ENCODE results near the gene FABP1.

FABP1 gene

DNA sequence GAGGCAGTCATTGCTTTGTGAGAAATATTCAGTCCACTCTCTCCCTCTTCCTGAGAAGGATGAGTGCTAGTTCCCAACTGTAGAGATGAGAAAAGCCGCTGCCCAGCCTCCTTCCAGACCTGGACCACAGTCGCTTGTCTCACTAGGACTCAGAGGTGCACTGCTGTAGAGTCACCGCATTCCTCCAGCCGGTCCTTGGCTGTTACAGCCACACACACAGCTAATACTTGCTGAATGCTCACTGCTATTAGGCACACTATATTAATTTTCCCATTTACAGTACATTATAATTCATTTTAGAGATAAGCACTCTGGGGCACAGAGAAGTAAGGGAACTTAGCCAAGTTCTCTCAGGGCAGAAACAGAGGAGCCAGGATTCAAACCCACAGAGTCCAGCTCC is 10.0 kb upstream of the FABP1 start:
- DNase-seq (ENCODE audit: low spot score): no peak

DNA sequence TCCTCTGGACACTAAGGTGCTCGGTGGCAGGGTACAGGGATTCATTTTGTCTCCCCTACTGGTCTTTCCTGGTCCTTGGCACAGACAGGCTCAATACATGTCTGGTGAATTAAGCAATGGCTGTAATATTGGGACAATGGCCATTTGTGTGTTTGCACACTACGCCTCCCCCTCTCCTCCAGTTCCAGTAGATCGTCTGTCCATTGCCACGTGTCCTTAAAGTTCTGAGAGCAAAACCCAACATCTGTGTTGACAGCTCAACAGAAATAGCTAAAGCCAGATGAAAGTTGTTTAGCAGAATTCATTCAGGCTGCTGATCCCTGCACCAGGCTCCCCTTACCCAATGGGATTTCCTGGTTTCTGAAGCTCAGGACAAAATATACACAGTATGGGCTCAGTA is 9.0 kb upstream of the FABP1 start:
- DNase-seq (ENCODE audit: low spot score): no peak

DNA sequence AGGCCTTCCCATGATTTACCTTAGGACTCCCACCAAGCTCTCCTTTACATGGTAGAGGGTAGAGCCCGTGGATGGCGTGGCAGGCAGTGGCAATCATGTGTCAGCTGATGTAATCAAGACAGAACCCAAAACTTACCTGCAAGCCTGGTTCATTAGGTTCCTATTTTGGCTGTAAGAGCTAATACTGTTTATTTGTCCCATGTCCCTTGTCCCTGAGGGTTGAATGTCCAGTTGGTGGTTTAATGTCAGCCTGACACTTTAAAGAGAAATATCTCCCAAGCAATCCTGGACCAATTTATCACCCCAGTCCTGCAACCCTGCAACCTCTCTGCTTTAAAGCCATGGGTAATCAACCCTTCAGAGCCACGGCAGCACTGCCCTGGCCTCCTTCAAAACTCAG is 6.0 kb upstream of the FABP1 start:
- no peak for DNase-seq (ENCODE audit: low spot score)

- no peak for DNase-seq (ENCODE audit: low spot score)
These were observed 4.1 kb upstream of the FABP1 start for GRCh38 chr2:88131999-88132368.

GRCh38 chr2:88131201-88131998 is 3.5 kb upstream of the FABP1 start:
- DNase-seq (ENCODE audit: low spot score): no peak

- DNase-seq (ENCODE audit: low spot score): no peak
These were observed 1.6 kb upstream of the FABP1 start for GRCh38 chr2:88129313-88129959.

DNA sequence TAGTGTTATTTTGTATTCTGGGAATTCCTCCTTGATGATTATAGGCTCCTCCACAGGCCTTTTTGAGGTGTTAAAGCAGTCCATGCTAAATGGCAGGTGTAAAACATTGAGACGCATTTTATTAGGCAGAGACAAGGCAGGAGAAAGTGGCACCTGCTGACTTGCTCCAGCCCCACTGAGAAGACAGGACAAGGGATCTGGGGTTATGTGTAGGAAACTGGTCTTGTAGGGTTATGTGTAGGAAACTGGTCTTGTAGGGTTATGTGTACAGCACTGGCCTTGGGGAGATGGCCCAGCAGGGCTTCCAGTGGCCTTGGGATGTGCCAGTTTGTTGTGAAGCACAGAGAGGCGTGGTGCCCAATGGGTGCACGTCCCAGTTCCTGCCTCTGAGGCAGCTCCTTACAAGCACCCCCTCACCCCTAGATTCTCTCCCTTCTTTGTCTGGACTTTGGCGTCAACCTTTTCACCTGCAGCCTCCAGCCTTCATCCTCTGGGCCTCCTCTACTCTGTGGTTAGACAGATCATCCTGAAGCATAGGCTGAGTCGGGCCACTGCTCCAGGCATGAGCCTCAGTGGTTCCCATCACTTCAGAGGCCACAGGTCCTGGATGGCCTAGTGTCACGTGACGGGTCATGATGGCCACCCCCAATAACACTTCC is 921 bp upstream of the FABP1 start:
- no peak for DNase-seq (ENCODE audit: low spot score)

- DNase-seq (ENCODE audit: low spot score): no peak
These were observed 299 bp downstream of the FABP1 start for GRCh38 chr2:88127638-88127887.

GRCh38 chr2:88126772-88127637 is 857 bp downstream of the FABP1 start:
- no peak for DNase-seq (ENCODE audit: low spot score)

GRCh38 chr2:88125924-88126771 is 1.7 kb downstream of the FABP1 start:
- no peak for DNase-seq (ENCODE audit: low spot score)

- DNase-seq (ENCODE audit: low spot score): no peak
These were observed 2.4 kb downstream of the FABP1 start for GRCh38 chr2:88125344-88125923.

DNA sequence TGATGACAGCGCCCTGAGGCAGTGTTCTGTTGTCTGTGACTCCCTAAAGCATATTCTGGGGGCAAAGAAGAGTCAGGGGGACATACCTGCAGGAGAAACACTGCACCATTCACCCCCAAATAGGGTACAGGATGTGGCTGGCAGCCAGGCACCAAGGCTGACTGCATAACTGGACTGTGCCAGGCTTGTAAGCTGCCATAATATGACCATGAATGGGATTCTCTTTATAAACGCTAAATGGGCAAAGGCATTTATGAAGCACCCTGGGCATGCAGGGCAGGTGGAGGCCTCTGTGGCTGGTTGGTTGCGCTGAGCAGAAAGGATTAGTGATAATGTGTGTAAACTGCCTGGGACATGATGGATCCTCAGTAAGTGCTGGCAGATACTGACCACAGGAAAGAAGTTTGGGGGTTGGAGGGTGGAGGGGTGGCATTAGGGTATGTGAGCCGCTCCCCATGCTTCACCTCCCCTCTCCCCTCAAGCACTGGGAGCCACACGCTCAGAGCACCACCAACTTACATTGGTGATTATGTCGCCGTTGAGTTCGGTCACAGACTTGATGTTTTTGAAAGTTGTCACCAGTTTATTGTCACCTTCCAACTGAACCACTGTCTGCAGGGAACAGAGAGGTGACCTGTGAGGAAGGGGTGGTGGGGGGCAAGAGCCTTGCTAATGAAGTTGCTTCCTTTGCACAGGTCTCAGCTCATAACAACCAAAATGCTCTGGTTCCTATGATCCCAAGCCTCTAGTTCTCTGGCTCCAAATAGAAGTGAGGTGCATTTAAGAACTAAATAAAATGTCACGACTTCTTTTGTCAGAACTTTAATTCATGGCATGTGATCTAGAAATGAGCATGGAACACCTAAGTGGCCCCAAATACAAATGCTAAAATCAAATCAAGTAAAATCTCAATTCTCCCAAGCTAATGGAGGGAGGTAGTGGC is 3.6 kb downstream of the FABP1 start:
- no peak for DNase-seq (ENCODE audit: low spot score)

GRCh38 chr2:88123164-88123974 is 4.5 kb downstream of the FABP1 start:
- DNase-seq (ENCODE audit: low spot score): no peak

DNA sequence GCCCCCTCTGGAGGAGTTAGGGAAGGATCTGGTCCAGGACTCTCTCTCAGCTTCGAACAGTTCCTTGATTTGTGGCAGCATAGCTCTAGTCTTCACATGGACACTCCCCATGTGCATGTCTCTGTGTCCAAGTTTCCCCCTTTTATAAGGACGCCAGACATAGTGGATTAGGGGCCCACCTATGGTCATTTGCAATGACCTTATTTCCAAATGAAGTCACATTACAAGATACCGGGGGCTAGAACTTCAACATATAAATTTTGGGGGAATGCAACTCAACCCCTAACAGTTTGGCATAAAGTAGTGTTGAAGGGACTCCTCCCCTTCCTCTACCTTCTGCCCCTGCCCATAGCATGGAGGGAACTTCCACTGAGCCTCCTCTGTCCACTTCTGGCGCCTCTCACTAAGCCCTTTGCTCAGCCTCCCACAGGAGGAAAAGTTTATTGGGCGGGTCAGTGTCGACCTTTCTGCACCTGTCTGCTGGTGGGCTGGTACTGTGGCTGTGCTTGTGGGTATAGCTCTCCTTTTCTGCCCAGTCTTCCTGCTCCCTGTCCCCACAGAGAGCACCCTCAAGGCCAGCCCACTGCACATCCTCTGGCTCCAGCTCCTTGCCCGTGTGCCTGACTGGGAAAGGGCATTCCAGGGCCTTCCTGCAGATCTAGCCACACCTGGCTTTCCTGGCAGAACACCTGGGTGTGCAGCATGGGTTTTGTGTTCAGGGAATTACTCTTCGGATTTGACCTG is 5.5 kb downstream of the FABP1 start:
- no peak for DNase-seq (ENCODE audit: low spot score)

GRCh38 chr2:88121678-88122077 is 6.2 kb downstream of the FABP1 start:
- no peak for DNase-seq (ENCODE audit: low spot score)

DNA sequence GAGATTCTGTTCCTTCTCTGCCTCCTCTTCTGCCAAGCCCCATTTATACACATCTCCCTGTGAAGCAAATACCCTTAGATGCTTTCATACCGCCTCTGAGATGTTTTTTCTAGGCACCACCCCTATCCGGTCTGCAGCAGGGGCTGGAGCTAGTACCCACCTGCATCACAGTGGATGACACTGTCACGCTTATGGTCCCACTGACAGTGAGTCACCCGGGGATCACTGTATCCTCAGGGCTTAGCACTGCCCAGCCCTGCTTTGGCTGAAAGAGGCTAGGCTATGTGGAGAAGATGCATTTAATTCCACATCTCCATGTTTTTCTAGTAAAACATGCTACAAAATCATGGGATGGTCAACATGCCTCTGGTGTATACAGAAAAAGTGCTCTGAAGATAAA is 9.9 kb downstream of the FABP1 start:
- no peak for DNase-seq (ENCODE audit: low spot score)

- no peak for DNase-seq (ENCODE audit: low spot score)
These were observed 11.0 kb downstream of the FABP1 start for GRCh38 chr2:88116669-88117432.
